ENCODE results near the gene ZNF821. TPM values are rescaled to one million over a fixed set of nuclear protein-coding genes. Genes with fewer than 3 reads are reported as not detected.

ZNF821 gene
- total RNA-seq, 1 donor from 2014 or later = 30.2 TPM

DNA sequence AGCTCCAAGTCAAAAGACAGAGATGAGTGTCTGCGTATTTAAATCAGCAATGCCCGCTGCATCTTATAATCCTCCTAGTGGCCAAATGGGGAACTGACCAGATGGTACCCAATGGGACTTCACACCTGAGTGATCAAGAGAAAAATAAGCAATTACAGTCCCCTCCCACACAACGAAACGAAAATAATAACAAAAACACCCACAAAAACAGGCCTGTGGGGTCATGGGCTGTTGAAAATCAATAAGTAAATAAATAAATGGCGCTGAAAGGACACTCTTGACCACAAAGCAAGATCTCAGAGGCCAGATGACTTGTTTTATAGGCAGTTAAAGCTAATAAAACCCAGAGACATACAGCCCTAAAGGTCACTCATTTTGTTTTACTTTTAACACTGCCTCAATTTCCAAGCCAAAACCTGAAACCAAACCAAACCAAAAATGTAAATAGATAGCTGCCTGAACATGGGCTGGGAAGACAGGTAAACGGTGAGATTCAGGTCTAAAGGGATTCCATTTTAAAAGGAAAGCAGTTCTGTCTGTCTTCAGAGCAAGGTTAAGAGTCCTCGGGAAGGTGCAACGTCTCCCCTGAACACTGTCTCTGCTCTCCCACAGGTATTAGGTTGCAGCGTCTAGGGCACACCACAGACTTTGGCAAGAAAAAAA, 1.3 kb downstream of the ZNF821 start:
- peak; percentile 78 for DNase-seq (ENCODE audit: low read depth, low spot score)
- Mint-ChIP-seq H3K4me3 (peak overlapping the region; percentile 91), H3K36me3 (ENCODE audit: low read depth) (no peaks in the 10 kb centered on the region), H3K27ac (ENCODE audit: unreplicated experiment) (peak overlapping the region; percentile 63), H3K4me1 (peaks cover 28% of the 10 kb centered on the region), H3K9me3 (no peaks in the 10 kb centered on the region), H3K27me3 (ENCODE audit: low read depth) (no peaks in the 10 kb centered on the region)
- TF ChIP-seq CTCF (conservative IDR thresholded peaks at IDR 0.05) = peak; percentile 89

DNA sequence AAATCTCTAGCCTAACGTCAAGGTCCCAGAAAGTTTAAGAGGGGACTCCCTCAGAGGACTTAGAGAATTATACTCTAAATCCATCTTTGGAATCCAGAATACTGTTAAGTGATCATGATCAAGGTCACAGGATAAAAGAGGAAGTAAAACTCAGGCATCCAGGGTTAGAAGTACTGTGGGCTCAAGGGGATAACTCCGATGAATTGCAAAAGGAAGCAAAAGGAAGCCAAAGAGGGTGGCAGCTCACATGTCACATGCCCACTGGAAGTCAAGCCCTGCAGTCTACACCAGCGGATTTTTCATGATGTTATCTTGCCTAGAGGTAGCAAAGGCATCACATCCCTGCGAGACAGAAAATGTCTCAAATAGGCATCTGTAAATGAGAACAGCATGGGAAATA, 3.8 kb downstream of the ZNF821 start:
- no peaks in the 10 kb centered on the region for H3K27me3 Mint-ChIP-seq (ENCODE audit: low read depth)
- peaks cover 4% of the 10 kb centered on the region for H3K36me3 Mint-ChIP-seq (ENCODE audit: low read depth)
- no peak for DNase-seq (ENCODE audit: low read depth, low spot score)
- peak overlapping the region; percentile 30 for H3K27ac Mint-ChIP-seq (ENCODE audit: unreplicated experiment)
- H3K4me3 Mint-ChIP-seq = no peak overlapping the region
- no peaks in the 10 kb centered on the region for H3K9me3 Mint-ChIP-seq
- no peak for TF ChIP-seq CTCF (conservative IDR thresholded peaks at IDR 0.05)
- H3K4me1 Mint-ChIP-seq = peaks cover 23% of the 10 kb centered on the region

DNA sequence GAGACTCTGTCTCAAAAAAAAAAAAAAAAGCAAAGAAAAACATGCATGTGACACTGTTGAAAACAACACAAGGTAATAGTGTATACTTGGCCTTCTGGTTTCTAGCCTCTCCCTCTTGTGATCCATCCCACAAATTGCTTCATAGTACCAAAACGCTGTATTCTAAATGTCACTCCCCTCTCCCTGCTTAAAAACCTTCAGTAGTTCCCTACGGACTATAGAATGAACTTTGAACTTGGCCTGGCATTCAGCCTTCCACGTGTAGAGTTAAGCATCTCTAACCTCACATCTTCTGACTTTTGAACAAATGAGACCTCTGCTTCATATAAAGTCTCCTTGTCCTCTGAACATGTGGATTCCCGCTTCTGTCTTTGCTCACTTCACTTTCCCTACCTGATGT, 5.1 kb downstream of the ZNF821 start:
- Mint-ChIP-seq H3K4me1 (peaks cover 17% of the 10 kb centered on the region), H3K36me3 (ENCODE audit: low read depth) (peaks cover 4% of the 10 kb centered on the region), H3K9me3 (no peaks in the 10 kb centered on the region), H3K27me3 (ENCODE audit: low read depth) (no peaks in the 10 kb centered on the region), H3K4me3 (no peak overlapping the region), H3K27ac (ENCODE audit: unreplicated experiment) (no peak overlapping the region)
- no peak for TF ChIP-seq CTCF (conservative IDR thresholded peaks at IDR 0.05)
- DNase-seq (ENCODE audit: low read depth, low spot score) = no peak

DNA sequence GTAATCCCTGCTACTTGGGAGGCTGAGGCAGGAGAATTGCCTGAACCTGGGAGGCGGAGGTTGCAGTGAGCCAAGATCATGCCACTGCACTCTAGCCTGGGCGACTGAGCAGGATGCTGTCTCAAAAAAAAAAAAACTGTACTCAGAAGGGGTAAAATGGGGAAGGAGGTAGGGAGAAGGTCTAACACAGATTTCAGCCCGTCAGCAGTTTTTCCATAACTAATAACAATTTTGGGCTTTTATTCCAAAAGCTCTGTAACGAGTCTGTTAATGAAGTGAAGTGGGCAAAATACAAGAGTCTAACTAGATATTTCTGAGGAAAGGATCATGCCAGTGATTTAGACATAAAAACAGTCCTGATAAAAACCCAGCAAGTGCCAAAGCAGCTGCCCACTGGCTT, 10.8 kb downstream of the ZNF821 start:
- H3K36me3 Mint-ChIP-seq (ENCODE audit: low read depth) = peaks cover 7% of the 10 kb centered on the region
- no peaks in the 10 kb centered on the region for H3K4me1 Mint-ChIP-seq
- H3K9me3 Mint-ChIP-seq = no peaks in the 10 kb centered on the region
- no peak for DNase-seq (ENCODE audit: low read depth, low spot score)
- H3K27me3 Mint-ChIP-seq (ENCODE audit: low read depth) = no peaks in the 10 kb centered on the region
- H3K4me3 Mint-ChIP-seq = no peak overlapping the region
- no peak overlapping the region for H3K27ac Mint-ChIP-seq (ENCODE audit: unreplicated experiment)
- no peak for TF ChIP-seq CTCF (conservative IDR thresholded peaks at IDR 0.05)

- no peaks in the 10 kb centered on the region for H3K4me1 Mint-ChIP-seq
- no peak overlapping the region for H3K27ac Mint-ChIP-seq (ENCODE audit: unreplicated experiment)
- H3K9me3 Mint-ChIP-seq = no peaks in the 10 kb centered on the region
Observed at GRCh38 chr16:71870818-71871217, 13.2 kb downstream of the ZNF821 start.

More at GRCh38 chr16:71870818-71871217, 13.2 kb downstream of the ZNF821 start:
- no peak for TF ChIP-seq CTCF (conservative IDR thresholded peaks at IDR 0.05)
- no peak for DNase-seq (ENCODE audit: low read depth, low spot score)
- Mint-ChIP-seq H3K4me3 (no peak overlapping the region), H3K36me3 (ENCODE audit: low read depth) (peaks cover 5% of the 10 kb centered on the region), H3K27me3 (ENCODE audit: low read depth) (no peaks in the 10 kb centered on the region)

Data from neural crest cell (in vitro differentiated cells).